Raji (cell line): ENCODE results near the gene GLA.

Source experiments
- POLR2A ChIP-seq: IDR thresholded peaks from 2 replicates; pipeline ENCODE4 v1.6.1; 2011; ENCODE audit warnings: low read depth, low read length, control low read depth; ENCODE audit not compliant: insufficient read depth

Gene GLA

GRCh38 chrX:101383679-101384205, 24.0 kb downstream of the GLA start:
- no peak for TF ChIP-seq POLR2A

GRCh38 chrX:101377547-101377946, 30.2 kb downstream of the GLA start:
- no peak for TF ChIP-seq POLR2A

- TF ChIP-seq POLR2A: no peak
Measured at GRCh38 chrX:101370888-101371504, 36.7 kb downstream of the GLA start.

GRCh38 chrX:101369687-101370086, 38.0 kb downstream of the GLA start:
- TF ChIP-seq POLR2A: no peak

GRCh38 chrX:101368800-101369199, 38.9 kb downstream of the GLA start:
- no peak for TF ChIP-seq POLR2A

- TF ChIP-seq POLR2A: no peak
Measured at GRCh38 chrX:101365301-101365795, 42.4 kb downstream of the GLA start.

GRCh38 chrX:101362757-101363156, 45.0 kb downstream of the GLA start:
- TF ChIP-seq POLR2A: no peak

GRCh38 chrX:101362116-101362515, 45.6 kb downstream of the GLA start:
- no peak for TF ChIP-seq POLR2A

GRCh38 chrX:101360390-101360789, 47.3 kb downstream of the GLA start:
- TF ChIP-seq POLR2A: no peak

GRCh38 chrX:101359966-101360365, 47.8 kb downstream of the GLA start:
- TF ChIP-seq POLR2A: no peak

GRCh38 chrX:101357166-101357795, 50.4 kb downstream of the GLA start:
- TF ChIP-seq POLR2A: no peak

- no peak for TF ChIP-seq POLR2A
Measured at GRCh38 chrX:101349193-101349562, 58.5 kb downstream of the GLA start.

- TF ChIP-seq POLR2A: peak; percentile 91
Measured at GRCh38 chrX:101348452-101349192, 59.1 kb downstream of the GLA start, which contains the start of gene TIMM8A. Gene TIMM8A, minus strand, starts transcription at chrX:101348742. Its CDS starts 78 bp downstream, at chrX:101348664.

GRCh38 chrX:101347859-101348451, 59.8 kb downstream of the GLA start:
- TF ChIP-seq POLR2A: no peak
